DLD1 (cell line): ENCODE measurements around the gene CENPK.
"Not testable (repeated sequence)": the region's sequence is repeated elsewhere in the genome, so short reads cannot be mapped to it uniquely, and the experiment has no call there.

Experiments used
- in situ Hi-C: cut with HindIII; loops from 2 replicates; pipeline ENCODE4 v1.10.0; 2017; ENCODE audit warnings: low sequenced_read_pairs

CENPK gene, protein sequence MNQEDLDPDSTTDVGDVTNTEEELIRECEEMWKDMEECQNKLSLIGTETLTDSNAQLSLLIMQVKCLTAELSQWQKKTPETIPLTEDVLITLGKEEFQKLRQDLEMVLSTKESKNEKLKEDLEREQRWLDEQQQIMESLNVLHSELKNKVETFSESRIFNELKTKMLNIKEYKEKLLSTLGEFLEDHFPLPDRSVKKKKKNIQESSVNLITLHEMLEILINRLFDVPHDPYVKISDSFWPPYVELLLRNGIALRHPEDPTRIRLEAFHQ

DNA sequence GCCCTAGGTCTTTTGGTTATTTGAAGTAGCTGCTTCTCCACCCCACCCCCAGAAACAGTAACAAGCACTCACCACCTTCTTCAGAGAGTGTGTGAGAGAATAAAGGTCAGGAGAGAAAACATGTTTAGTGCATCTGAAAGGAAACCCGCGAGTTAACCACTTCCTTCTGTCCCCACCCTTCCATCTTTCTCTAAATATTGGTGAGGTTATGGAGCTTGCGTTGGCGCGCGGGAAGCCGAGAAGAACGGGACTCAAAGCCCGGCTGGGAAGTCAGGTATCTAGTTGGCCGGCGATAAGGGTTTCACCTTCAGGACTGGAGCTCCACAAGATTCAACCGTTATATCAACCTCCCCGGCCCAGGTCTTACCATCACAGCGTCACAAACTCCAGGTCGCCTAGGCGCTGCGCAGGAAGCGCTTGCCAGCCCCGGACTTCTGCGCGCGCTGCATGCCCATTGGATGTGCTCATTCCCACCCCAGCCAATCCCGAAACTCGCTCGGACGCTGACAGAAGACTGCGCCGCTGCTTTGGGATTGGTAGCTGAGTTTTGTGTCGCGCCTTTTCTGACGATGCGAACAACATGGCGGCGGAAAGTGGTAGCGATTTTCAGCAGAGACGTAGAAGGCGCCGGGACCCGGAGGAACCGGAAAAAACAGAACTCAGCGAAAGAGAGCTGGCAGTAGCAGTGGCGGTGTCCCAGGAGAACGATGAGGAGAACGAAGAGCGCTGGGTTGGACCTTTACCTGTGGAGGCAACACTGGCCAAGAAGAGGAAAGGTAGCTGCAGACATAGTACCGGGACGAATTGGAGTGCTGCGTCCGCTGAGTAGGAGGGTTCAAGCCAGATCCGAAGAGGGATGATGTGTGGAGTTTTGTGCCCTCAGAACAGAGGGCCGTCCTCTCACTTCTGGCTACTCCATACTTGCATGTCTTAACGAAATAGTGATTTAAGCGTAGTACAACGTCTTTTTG is at the start of gene CENPK, which contains the start of gene PPWD1:
CENPK (minus strand) TSS at position 438 of the 971 bp plus-strand sequence. CDS start 8,261 bp downstream, outside the sequence.
PPWD1 (plus strand) TSS at position 566 of the 971 bp plus-strand sequence; CDS start at position 581, 15 bp downstream.
- in situ Hi-C loops = no loop called here

DNA sequence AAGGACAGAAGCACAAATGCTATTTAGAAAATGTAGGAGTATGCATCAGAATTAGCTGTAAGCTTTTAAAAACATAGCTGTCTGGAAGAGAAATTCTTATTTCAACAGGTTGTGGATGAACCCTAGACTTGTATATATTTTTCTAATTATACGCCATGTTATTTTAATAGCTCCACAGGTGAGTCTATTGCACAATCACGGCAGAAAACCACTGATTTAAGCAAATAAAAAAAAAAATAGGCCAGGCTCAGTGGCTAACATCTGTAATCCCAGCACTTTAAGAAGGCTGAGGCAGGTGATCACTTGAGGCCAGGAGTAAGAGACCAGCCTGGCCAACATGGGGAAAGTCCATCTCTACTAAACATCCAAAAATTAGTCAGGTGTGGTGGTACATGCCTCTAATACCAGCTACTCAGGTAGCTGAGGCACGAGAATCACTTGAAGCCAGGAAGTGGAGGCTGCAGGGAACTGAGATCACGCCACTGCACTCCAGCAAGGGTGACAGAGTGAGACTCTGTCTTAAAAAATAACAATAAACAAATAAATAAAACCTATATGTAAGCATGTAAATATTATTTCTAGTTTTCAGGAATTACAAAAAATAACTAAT is 49.4 kb upstream of the CENPK start:
- in situ Hi-C loops = no loop called here

DNA sequence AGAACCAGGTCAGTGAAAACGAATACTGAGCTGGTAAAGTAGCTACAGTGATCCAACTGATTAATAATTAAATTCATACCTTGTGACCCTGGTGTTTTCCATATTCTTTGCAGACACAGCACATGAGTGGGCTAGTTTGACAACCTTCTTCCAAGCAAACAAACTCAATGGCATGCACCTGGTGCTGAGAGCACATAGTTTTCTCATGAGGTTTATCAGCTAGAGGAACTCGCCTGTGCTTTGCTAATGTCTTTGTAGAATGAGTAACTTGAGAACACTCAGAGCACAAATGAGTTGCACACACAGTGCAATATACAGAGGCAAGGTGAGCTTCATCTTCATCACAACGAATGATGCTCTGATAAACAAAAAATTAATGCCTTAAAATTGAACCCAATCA is 48.6 kb upstream of the CENPK start:
- in situ Hi-C loops = no loop called here

DNA sequence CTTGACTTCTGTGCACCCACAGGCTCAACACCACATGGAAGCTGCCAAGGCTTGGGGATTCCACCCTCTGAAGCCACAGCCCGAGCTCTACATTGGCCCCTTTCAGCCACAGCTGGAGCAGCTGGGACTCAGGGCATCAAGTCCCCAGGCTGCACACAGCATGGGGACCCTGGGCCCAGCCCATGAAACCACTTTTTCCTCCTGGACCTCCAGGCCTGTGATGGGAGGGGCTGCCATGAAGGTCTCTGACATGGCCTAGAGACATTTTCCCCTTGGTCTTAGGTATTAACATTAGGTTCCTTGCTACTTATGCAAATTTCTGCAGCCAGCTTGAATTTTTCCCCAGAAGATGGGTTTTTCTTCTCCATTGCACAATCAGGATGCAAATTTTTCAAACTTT is 38.8 kb upstream of the CENPK start:
- in situ Hi-C loops = not testable (repeated sequence)

DNA sequence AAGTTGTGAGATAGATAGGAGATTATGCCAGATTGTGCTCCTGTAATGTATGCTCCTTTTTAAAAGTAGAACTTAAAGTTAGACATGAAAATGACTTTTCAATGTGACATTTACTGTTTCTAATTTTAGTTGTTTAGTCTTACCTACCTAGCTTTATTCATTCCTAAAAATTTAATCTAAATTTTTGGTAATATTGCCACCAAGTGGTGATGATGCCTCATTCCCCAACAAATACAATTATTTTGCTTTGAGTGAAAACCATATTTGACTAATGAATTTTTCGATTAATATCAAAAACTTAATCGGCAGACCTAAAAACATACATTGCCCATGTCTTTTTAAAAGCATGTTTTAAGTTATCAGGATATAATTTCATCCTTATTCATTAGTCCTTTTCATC is 25.7 kb upstream of the CENPK start:
- in situ Hi-C loops = no loop called here

DNA sequence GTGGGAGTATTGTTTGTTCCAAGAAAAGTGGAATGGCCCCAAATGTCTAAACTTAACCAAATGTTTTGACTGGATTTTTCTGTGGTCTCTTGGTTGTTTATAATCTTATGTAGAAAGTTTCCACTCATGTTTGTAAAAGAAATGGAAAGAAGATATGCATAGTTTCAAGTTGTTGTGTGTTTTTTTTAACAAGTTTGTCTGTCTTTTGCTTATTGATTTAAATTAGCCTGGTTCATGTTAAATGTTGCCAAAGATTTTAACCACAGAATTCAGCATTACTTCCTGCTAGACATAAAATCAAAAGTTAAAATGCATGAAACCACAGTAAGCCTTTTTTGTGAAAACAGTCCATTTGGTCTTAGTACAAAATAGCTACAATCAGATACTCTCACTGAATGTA is 14.2 kb upstream of the CENPK start:
- in situ Hi-C loops = no loop called here

DNA sequence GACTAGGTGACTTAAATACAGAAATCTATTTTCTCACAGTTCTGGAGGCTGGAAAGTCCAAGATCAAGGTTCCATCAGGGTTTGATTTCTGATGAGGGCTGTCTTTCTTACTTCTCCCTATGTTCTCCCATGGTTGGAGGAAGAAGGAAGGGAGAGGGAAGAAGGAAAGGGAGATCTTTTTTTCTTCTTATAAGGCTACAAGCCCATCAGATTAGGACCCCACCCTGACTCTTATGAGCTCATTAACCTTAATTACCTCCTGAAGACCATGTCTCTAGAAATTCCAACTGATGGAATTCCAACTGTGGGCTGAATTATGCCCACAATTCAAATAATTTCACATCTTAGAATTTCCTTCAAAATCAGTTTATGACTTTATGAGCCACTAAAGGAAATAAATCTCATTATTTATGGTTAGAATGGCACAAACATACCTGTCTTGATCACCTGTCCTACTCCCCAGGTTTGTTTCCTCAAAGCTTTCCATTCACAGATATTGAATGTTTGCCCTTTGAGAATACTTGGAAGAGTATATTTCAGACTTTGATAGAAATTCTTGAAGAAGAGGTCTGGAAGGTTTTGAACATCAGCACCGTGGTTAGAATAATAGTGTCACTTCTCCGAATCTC is 7.7 kb upstream of the CENPK start:
- in situ Hi-C loops = no loop called here

DNA sequence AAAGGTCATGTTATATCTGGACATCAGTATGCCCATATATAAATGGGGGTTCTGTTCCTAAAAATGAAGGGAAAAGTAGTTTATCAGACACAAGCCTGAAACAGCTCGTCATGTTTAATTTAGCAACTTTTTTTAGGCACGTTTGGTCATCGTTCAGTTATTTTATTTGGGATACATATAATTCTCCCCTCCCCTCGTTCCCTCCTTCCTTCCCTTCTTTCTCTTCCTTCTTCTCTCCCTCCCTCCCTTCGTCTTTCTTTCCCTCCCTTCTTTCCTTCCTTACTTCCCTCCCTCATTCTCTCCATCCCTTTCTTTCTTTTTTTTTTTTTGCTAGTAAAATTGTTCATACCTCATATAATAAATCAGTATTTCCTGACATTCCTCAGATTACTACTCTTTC is 3.5 kb upstream of the CENPK start:
- in situ Hi-C loops = no loop called here

DNA sequence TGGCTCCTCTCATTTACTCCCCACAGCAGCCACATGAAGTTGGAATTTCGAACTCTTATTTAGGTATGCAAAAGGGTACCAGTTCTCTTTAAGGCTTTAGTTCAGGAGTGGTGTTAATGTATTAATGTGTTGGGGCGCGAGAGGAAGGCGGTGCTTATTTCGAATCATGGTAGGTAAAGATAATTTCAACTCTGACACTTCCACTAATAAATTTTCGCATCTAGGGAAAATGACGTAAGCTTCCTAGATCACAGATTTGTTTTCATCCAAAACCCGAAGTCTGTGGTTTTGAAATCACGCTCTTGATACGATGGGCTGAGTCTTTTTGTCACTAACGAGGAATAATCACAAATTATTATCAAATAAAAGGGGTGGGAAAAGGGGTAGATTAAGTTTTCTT is 809 bp upstream of the CENPK start:
- in situ Hi-C loops = no loop called here

DNA sequence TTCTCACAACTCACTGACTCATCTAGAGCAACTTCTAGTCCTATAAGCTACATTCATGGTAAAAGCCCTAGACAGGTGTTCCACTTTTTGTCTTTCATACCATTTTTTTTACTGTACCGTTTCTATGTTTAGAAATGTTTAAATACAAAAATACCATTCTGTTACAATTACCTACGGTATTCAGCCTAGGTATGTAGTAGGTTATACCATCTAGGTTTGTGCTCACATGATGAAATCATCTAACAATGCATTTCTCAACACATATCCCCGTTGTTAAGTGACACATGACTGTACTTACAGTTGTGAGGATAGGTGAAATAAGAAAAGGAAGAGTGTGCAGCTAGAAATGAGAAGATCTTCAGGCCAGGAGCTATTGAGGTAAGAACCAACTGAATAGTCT is 6.2 kb downstream of the CENPK start:
- in situ Hi-C loops = no loop called here

DNA sequence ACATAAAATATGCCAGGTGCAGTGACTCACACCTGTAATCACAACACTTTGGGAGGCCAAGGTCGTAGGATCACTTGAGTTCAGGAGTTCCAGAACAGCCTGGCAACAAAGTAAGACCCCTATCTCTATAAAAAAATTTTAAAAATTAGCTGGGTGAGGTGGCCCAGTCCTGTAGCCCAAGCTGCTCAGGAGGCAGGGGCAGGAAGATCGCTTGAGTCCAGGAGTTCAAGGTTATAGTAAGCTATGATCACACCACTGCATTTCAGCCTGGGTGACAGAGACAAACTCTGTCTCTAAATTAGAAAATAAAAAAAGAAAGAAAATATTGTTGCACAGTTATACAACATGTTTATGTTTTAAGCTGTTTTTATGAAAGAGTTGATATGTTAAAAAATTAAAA is 6.8 kb downstream of the CENPK start:
- in situ Hi-C loops = no loop called here

DNA sequence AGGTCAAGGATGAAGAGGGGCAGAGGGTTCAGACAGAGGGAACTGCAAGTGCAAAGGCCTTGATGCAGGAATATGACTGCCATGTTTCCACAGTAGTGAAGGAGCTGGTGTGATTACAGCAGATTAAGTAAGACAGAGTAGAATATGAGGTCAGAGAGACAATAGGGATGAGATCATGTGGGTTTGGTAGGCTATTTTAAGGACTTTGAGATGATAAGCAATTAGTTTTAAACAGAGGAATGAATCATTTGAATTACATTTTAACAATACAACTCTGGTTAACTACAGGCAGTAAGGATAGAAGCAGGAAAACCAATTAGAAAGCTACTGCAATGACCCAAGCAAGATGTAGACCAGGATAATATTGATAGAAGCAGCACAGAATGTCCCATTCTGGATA is 7.7 kb downstream of the CENPK start:
- in situ Hi-C loops = no loop called here

DNA sequence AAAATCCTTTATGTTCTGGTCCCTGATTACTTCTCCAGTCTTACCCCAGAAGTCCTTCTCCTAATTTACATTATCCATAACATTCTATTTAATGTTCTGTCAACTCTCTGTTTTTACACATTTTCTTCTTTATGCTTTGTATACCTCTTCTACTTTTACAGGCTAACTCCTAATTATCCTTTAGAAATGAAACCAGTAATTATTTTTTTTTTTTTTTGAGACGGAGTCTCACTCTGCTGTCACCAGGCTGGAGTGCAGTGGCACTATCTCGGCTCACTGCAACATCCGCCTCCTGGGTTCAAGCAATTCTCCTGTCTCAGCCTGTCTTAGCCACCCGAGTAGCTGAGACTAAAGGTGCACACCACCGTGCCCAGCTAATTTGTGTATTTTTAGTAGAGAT is 9.0 kb downstream of the CENPK start:
- in situ Hi-C loops = no loop called here

DNA sequence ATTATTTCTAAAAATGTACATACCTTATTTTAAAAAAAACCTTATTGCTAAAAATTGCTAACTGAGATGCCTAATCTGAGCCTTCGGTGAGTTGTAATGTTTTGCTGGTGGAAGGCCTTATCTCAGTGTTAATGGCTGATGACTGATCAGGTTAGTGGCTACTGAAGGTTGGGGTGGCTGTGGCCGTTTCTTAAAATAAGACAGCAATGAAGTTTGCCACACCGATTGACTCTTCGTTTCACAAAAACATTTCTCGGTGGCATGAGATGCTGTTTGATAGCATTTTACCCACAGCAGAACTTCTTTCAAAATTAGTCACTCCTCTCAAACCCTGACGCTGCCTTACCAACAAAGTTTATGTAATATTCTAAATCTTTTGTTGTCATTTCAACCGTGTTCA is 14.7 kb downstream of the CENPK start:
- in situ Hi-C loops = no loop called here

DNA sequence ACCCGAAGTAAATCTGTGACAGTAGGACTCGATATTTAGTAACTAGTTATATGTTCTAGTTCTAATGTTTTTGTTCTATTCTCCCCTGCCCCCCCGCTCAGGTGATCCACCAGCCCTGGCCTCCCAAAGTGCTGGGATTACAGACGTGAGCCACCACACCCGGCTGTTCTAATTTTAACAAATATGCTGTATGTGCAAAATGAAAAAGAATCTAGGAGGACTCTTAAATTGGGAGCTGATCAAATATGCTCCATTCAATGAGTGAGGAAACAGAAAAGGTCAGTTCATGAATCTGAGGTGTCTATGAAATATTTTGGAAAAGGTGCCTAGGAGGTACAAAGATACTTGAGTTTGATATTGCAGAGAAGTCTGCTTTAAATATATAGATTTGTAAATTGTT is 16.8 kb downstream of the CENPK start:
- in situ Hi-C loops = no loop called here

DNA sequence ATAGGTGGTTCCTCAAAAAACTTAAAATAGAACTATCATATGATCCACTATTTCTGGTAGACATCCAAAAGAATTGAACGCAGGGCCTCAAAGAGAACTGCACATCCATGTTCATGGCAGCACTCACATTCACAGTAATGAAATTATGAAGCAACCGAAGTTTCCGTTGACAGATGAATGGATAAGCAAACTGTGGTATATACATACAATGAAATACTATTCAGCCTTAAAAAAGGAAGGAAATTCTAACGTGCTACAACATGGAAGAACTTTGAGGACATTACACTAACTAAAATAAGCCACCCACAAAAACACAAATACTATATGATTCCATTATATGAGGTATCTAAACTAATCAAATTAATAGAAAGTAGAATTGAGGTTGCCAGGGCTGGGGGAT is 18.5 kb downstream of the CENPK start:
- in situ Hi-C loops = no loop called here

DNA sequence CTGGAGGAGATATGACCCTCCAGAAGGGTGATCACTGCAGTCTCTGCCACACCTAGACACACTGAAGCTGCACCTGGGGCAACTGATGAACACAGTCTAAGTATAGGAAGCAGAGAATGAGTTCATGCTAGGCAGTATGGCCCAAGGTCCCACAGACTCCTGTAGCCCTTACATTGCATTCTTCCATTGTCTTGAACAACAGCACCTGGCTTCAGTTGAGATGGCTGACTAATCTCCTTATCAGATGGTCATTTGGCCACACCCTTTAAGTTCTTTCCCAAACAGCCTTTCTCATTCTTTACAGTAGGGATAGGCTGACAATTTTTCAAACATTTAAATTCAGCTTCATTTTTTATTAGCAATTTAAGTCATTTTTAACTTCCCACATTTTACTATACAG is 23.1 kb downstream of the CENPK start:
- in situ Hi-C loops = no loop called here

DNA sequence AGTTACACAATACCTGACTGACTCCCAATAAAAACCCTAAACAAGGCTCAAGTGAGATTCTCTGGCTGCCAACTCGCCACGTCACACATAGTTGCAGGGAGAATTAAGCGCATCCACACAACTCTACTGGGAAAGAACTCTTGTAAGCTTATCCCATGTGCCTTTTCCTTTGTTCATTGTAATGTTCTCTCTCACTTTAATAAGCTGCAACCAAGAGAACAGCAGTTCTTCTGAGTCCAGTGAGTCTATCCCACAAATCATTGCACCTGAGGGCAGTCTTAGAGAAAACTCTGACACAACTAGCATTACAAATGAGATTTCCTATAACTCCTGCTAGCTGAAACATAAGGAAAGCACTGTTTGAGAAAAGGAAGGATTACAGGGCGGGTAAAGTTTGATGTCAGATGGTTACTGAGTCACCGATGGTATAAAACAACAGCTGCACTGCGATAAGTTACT is 27.4 kb downstream of the CENPK start:
- in situ Hi-C loops = no loop called here

DNA sequence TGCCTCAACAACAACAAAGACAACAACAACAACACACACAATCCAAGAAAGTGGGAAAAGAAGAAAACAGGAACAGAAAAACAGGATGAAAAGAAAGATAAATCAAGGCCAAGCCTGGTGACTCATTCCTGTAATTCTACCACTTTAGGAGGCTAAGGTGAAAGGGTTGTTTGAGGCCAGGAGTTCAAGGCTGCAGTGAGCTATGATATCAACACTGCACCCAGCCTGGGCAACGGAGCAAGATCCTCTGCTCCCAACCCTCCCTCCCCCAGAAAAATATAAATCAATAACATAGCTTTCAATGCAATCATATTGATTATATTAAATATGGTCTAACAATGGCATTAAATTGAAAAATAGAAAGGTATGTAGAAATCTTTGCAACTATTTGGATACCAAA is 32.1 kb downstream of the CENPK start:
- in situ Hi-C loops = no loop called here

DNA sequence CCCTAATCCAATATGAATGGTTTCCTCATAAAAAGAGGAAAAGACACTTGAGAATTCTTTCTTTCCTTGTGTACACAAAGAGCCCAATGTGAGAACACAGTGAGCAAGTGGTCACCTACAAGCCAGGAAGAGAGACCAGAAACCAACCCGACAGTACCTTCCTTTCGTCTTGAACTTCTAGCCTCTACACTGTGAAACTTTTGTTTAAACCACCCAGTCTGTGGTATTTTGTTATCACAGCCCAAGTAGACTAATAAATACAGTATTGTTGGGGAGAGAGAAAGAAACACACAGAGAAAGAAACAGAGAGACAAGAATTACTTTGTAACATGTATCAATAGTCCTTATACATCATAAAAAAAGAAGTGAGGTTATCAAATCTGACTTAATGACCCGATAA is 37.2 kb downstream of the CENPK start:
- in situ Hi-C loops = no loop called here
